Smooth muscle cell (in vitro differentiated cells): ENCODE data around the gene FSD2. TPM values are rescaled to one million over a fixed set of nuclear protein-coding genes. Genes with fewer than 3 reads are reported as not detected.

Source experiments
- DNase-seq: peaks from one replicate; lab custom pipeline; 2025; ENCODE audit not compliant: unreplicated experiment; lab: John Stamatoyannopoulos, UW
- H2AFZ ChIP-seq: fragments of 200-600 bp; sonication (generic); 2 replicates; pipeline ENCODE4 v1.6.0; 2016; ENCODE audit warnings: antibody characterized with exemption, low read depth, mild to moderate bottlenecking
- H3F3A ChIP-seq: fragments of 200-600 bp; sonication (generic); 2 replicates; pipeline ENCODE4 v1.6.0; 2017; ENCODE audit warnings: antibody characterized with exemption, low read depth
- H3K27ac ChIP-seq: fragments of 200-600 bp; sonication (generic); 2 replicates; pipeline ENCODE4 v1.5.1; 2016; ENCODE audit warnings: low read depth, mild to moderate bottlenecking
- H3K27me3 ChIP-seq: fragments of 200-600 bp; sonication (generic); 2 replicates; pipeline ENCODE4 v1.6.1; 2016; ENCODE audit warnings: low read depth, mild to moderate bottlenecking
- H3K36me3 ChIP-seq: fragments of 200-600 bp; sonication (generic); 2 replicates; pipeline ENCODE4 v1.5.1; 2016; ENCODE audit warnings: low read depth
- H3K4me1 ChIP-seq: fragments of 200-600 bp; sonication (generic); 2 replicates; pipeline ENCODE4 v1.5.1; 2016; ENCODE audit warnings: low read depth
- H3K4me2 ChIP-seq: fragments of 200-600 bp; sonication (generic); 2 replicates; pipeline ENCODE4 v1.6.0; 2016; ENCODE audit warnings: mild to moderate bottlenecking
- H3K4me3 ChIP-seq: fragments of 200-600 bp; sonication (generic); 2 replicates; pipeline ENCODE4 v1.5.1; 2016; ENCODE audit warnings: mild to moderate bottlenecking
- H3K79me2 ChIP-seq: fragments of 200-600 bp; sonication (generic); 2 replicates; pipeline ENCODE4 v1.6.0; 2016; ENCODE audit warnings: low read depth, mild to moderate bottlenecking
- H3K9ac ChIP-seq: fragments of 200-600 bp; sonication (generic); 2 replicates; pipeline ENCODE4 v1.6.0; 2016; ENCODE audit warnings: low read depth
- H3K9me3 ChIP-seq: fragments of 200-600 bp; sonication (generic); replicated peaks from 2 replicates; pipeline ENCODE4 v1.5.1; 2016; ENCODE audit warnings: low read depth
- H4K20me1 ChIP-seq: fragments of 200-600 bp; sonication (generic); 2 replicates; pipeline ENCODE4 v1.6.0; 2016; ENCODE audit warnings: low read depth
- WGBS: methylation state at CpG from one replicate; pipeline ENCODE4 v1.1.7; 2016; ENCODE audit warnings: low lambda C conversion rate; 5-methylcytosine and 5-hydroxymethylcytosine counted together
- polyA plus RNA-seq: library from polyadenylated mRNA; unstranded; fragments of >200 nt; fragmentation: Nextera tagmentation; extraction: Ambion mirVana; gene quantifications from 2 replicates; pipeline ENCODE4 v1.2.1, GENCODE V29; 2016
- total RNA-seq: library from RNA; depleted of rRNA; stranded (reverse); fragments of >200 nt; gene quantifications from 2 replicates; pipeline ENCODE4 v1.2.3, GENCODE V29; 2014
- TF ChIP-seq, protein P1 (sequence below): fragments of 200-600 bp; sonication (generic); IDR thresholded peaks from 2 replicates; pipeline ENCODE4 v1.5.1; 2017; ENCODE audit warnings: borderline replicate concordance, mild to moderate bottlenecking, antibody characterized with exemption; ENCODE audit not compliant: insufficient read depth, poor library complexity, severe bottlenecking

Gene FSD2
- total and polyA plus RNA-seq, 2 experiments from 2014 or later, result not detected

DNA sequence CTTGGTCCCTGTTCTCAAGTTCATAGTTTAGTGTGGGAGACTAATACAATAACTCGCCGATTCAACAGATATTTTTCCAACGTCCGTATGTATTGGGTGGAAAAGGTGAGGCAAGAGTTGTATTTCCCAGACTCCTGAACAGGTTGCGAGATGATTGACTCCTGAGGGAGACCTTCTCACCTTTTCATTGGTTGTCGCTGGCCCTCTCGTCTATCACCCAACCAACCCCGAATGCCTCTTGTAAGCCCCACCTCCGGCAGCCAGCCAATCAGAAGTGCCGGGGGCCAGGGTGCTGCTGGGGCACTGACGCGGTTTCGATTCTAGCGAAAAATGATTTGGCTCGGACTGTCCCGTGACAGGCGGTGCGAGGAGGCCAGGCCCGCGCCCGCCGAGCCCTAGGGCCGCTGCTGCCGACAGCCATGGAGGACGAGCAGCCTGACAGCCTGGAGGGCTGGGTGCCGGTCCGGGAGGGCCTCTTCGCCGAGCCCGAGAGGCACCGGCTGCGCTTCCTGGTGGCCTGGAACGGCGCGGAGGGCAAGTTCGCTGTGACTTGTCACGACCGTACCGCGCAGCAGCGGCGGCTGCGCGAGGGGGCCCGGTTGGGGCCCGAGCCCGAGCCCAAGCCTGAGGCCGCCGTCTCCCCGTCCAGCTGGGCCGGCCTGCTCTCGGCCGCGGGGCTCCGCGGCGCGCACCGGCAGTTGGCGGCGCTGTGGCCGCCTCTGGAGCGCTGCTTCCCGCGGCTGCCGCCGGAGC is 3.6 kb upstream of the FSD2 start, which contains the start of gene WHAMM:
Gene WHAMM, plus strand, starts transcription at position 321 of the 753 bp plus-strand sequence. Its CDS starts 99 bp downstream, at position 420.
- Histone ChIP-seq H3K9ac (peak within 1 kb of the TSS; percentile 97), H3K79me2 (peaks cover 38% of the 10 kb centered on the region), H3K9me3 (no peaks in the 10 kb centered on the region), H3K27me3 (no peaks in the 10 kb centered on the region), H2AFZ (peak within 1 kb of the TSS; percentile 94), H3K4me2 (peak within 1 kb of the TSS; percentile 93), H3K27ac (peak within 1 kb of the TSS; percentile 99), H4K20me1 (peaks cover 33% of the 10 kb centered on the region), H3K36me3 (peaks cover 5% of the 10 kb centered on the region), H3K4me1 (peaks cover 14% of the 10 kb centered on the region), H3F3A (peaks cover 6% of the 10 kb centered on the region), H3K4me3 (peak within 1 kb of the TSS; percentile 94)
- TF ChIP-seq, protein P1, sequence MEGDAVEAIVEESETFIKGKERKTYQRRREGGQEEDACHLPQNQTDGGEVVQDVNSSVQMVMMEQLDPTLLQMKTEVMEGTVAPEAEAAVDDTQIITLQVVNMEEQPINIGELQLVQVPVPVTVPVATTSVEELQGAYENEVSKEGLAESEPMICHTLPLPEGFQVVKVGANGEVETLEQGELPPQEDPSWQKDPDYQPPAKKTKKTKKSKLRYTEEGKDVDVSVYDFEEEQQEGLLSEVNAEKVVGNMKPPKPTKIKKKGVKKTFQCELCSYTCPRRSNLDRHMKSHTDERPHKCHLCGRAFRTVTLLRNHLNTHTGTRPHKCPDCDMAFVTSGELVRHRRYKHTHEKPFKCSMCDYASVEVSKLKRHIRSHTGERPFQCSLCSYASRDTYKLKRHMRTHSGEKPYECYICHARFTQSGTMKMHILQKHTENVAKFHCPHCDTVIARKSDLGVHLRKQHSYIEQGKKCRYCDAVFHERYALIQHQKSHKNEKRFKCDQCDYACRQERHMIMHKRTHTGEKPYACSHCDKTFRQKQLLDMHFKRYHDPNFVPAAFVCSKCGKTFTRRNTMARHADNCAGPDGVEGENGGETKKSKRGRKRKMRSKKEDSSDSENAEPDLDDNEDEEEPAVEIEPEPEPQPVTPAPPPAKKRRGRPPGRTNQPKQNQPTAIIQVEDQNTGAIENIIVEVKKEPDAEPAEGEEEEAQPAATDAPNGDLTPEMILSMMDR, result peak; percentile 13
- under 1% methylated on average over 52 of the region's 67 CpGs for WGBS
- peak; percentile 87 for DNase-seq

DNA sequence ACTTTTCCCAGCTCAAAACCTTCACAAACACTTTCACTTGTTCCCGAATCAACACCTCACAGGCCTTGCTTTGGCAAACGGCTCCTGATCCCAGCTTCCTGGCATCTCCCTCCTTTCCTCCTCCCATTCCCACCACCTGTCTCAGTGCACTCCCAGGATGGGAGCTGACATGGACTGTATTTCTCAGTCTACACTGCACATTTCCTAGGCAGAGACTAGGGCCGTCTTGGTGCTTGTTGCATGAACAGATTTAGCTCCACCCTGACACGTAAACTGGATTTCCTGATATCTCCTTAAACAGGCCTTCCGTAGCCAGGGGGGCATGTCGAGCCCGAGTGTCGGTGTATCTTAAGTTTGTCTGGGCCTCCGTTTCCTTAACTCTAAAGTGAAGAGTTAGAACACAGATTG is 2.8 kb upstream of the FSD2 start:
- Histone ChIP-seq H3K4me3 (no peak overlapping the region), H3K9me3 (no peaks in the 10 kb centered on the region), H3K36me3 (no peaks in the 10 kb centered on the region), H3K4me2 (no peak overlapping the region), H2AFZ (no peak overlapping the region), H4K20me1 (peaks cover 24% of the 10 kb centered on the region), H3K4me1 (peaks cover 14% of the 10 kb centered on the region), H3K27ac (no peak overlapping the region), H3K9ac (no peak overlapping the region), H3F3A (peaks cover 6% of the 10 kb centered on the region), H3K27me3 (no peaks in the 10 kb centered on the region), H3K79me2 (peaks cover 30% of the 10 kb centered on the region)
- WGBS, result 83% methylated on average over 9 of the region's 9 CpGs
- DNase-seq, result no peak
- TF ChIP-seq, protein P1, result no peak

DNA sequence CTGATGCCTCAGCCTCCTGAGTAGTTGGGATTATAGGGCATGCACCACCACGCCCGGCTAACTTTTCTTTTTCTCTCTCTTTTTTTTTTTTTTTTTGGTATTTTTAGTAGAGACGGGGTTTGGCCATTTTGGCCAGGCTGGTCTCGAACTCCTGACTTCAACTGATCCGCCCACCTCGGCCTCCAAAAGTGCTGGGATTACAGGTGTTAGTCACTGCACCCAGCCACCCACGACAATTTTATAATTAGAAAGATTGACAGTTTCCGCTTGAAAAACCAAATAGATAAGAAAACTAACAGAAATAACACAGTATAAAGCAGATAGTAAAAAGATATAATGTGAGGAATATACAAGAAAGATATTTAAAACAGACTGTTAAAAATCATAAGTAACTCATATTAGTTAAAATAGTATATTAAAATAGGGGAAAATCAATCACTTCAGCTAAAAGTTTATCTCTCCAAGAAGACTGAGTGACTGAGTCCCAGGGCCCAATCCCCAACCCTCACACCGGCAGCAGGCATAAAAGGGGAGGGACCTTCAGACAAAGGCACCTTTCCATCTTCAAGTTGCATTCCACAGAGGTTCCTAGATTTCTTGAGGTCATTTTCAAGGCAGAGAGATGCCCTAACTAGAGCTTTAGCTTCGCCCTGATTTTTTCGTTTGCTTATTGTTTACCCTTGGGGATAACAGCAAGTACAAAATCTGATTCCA is 2.2 kb upstream of the FSD2 start:
- Histone ChIP-seq H3K4me3 (no peak overlapping the region), H3K27ac (no peak overlapping the region), H3K27me3 (no peaks in the 10 kb centered on the region), H3K4me2 (no peak overlapping the region), H3K4me1 (peaks cover 14% of the 10 kb centered on the region), H4K20me1 (peaks cover 22% of the 10 kb centered on the region), H3K79me2 (peaks cover 26% of the 10 kb centered on the region), H3F3A (peaks cover 6% of the 10 kb centered on the region), H2AFZ (no peak overlapping the region), H3K36me3 (no peaks in the 10 kb centered on the region), H3K9me3 (no peaks in the 10 kb centered on the region), H3K9ac (no peak overlapping the region)
- 89% methylated on average over 11 of the region's 11 CpGs for whole genome bisulfite sequencing
- TF ChIP-seq, protein P1, result no peak
- DNase-seq, result no peak
